HepG2 (cell line): ENCODE data around the gene BET1L. TPM values are rescaled to one million over a fixed set of nuclear protein-coding genes. Genes with fewer than 3 reads are reported as not detected.

ENCODE experiments used
- ATAC-seq: fragments of 200-7000 bp; cut with Tn5 transposase; 3 replicates; pipeline ENCODE4 v1.9.1; 2020; ENCODE audit warnings: mild to moderate bottlenecking, moderate library complexity
- BruUV-seq: library from RNA; stranded (reverse); fragments of 400-500 nt; replicated peaks from 2 replicates; lab custom pipeline; 2021; lab: Mats Ljungman, UMichigan
- CTCF ChIA-PET: fragments of 300-600 bp; formaldehyde crosslinking; extraction: SDS; loops from one replicate; lab custom pipeline; 2021; ENCODE audit warnings: low total read pairs, inconsistent platforms, low intra/inter-chr PET ratio; lab: Yijun Ruan, JAX
- POLR2A ChIA-PET: fragments of 350-600 bp; sonication (Branson Sonifier 250); formaldehyde crosslinking; loops from one replicate; lab custom pipeline; 2020; ENCODE audit warnings: antibody characterized with exemption, inconsistent platforms; lab: Yijun Ruan, JAX
- DNase-seq: peaks from one replicate; pipeline ENCODE4 v3.0.0-alpha.2; 2015; ENCODE audit warnings: low spot score
- FAIRE-seq: peaks from 3 replicates; lab custom pipeline; 2011; peaks lifted over from hg19 to GRCh38; lab: Jason Lieb, UNC
- H2AFZ ChIP-seq: one replicate; pipeline ENCODE4 v1.6.1; 2011; ENCODE audit warnings: low read length, inconsistent platforms
- H3K27ac ChIP-seq: fragments of 300-600 bp; 3 replicates; pipeline ENCODE4 v1.8.0; 2011; ENCODE audit warnings: mixed run types, mild to moderate bottlenecking, mixed read lengths, low read length, inconsistent platforms; ENCODE audit not compliant: insufficient read depth; ENCODE audit errors: extremely low read length
- H3K27me3 ChIP-seq, 2 experiments: fragments of 200-600 bp in 1 of 2; 2 replicates in 1 of 2; 3 replicates in 1 of 2; pipeline versions ENCODE4 v1.6.0 to v1.8.0; 2011; ENCODE audit warnings: low read length in 2 of 2, mild to moderate bottlenecking in 2 of 2, moderate library complexity in 2 of 2, inconsistent platforms in 1 of 2; ENCODE audit not compliant: insufficient read depth in 2 of 2, control insufficient read depth in 1 of 2
- H3K36me3 ChIP-seq, 2 experiments: fragments of 200-600 bp in 1 of 2; replicated peaks in 1 of 2; 2 replicates in 1 of 2; 3 replicates in 1 of 2; pipeline versions ENCODE4 v1.5.1 to v1.8.0; 2011; ENCODE audit warnings: low read length in 2 of 2, inconsistent platforms in 1 of 2; ENCODE audit not compliant: insufficient read depth in 2 of 2, control insufficient read depth in 1 of 2
- H3K4me1 ChIP-seq: 2 replicates; pipeline ENCODE4 v1.5.1; 2012; ENCODE audit warnings: low read length, inconsistent platforms; ENCODE audit not compliant: insufficient read depth
- H3K4me2 ChIP-seq: 2 replicates; pipeline ENCODE4 v1.6.0; 2011; ENCODE audit warnings: low read depth, low read length, inconsistent platforms
- H3K4me3 ChIP-seq, 3 experiments: fragments of 200-600 bp in 1 of 3; sonication (generic), shearing (Covaris generic) in 1 of 3; replicated peaks in 1 of 3; 2 replicates each; pipeline ENCODE4 v1.5.1; 2011 to 2016; ENCODE audit warnings: low read length in 3 of 3, inconsistent platforms in 2 of 3, low read depth in 2 of 3, mild to moderate bottlenecking in 2 of 3, control low read depth in 1 of 3, mixed read lengths in 1 of 3; ENCODE audit not compliant: insufficient read depth in 1 of 3
- H3K79me2 ChIP-seq: one replicate; pipeline ENCODE4 v1.6.1; 2011; ENCODE audit warnings: low read length, inconsistent platforms; ENCODE audit not compliant: insufficient read depth
- H3K9ac ChIP-seq: 2 replicates; pipeline ENCODE4 v1.6.0; 2011; ENCODE audit warnings: mild to moderate bottlenecking, low read depth, low read length, inconsistent platforms; ENCODE audit not compliant: insufficient read depth
- H3K9me3 ChIP-seq: 2 replicates; pipeline ENCODE4 v1.5.1; 2012; ENCODE audit warnings: mild to moderate bottlenecking, low read length
- H4K20me1 ChIP-seq: 2 replicates; pipeline ENCODE4 v1.6.0; 2011; ENCODE audit warnings: inconsistent platforms, mild to moderate bottlenecking, low read length, moderate library complexity; ENCODE audit not compliant: insufficient read depth
- MIER3 ChIP-seq: IDR thresholded peaks from 2 replicates; pipeline ENCODE4 v1.6.1; 2016; ENCODE audit warnings: missing compliant biosample characterization, borderline replicate concordance
- TBP ChIP-seq: sonication (generic); formaldehyde crosslinking; IDR thresholded peaks from 2 replicates; pipeline ENCODE4 v1.5.0; 2020; ENCODE audit warnings: missing genetic modification reagents
- TBX3 ChIP-seq: fragments of 450-650 bp; IDR thresholded peaks from 2 replicates; pipeline ENCODE4 v1.6.1; 2017; ENCODE audit warnings: antibody characterized with exemption, mild to moderate bottlenecking, inconsistent platforms, borderline replicate concordance
- TCF12 ChIP-seq, 2 experiments: fragments of 450-650 bp in 1 of 2; sonication (generic) in 1 of 2; formaldehyde crosslinking in 1 of 2; IDR thresholded peaks; 2 replicates each; pipeline versions ENCODE4 v1.6.1 to v1.8.0; 2017 to 2022; ENCODE audit warnings: antibody characterized with exemption in 1 of 2, mild to moderate bottlenecking in 1 of 2, missing genetic modification reagents in 1 of 2, moderate library complexity in 1 of 2
- TRAFD1 ChIP-seq: sonication (generic); formaldehyde crosslinking; IDR thresholded peaks from 2 replicates; pipeline ENCODE4 v1.5.1; 2020; ENCODE audit warnings: missing genetic modification reagents, mild to moderate bottlenecking, borderline replicate concordance
- ZBTB4 ChIP-seq: sonication (generic); formaldehyde crosslinking; IDR thresholded peaks from 2 replicates; pipeline ENCODE4 v1.4.0; 2020; ENCODE audit warnings: missing genetic modification reagents, mild to moderate bottlenecking, borderline replicate concordance
- ZNF558 ChIP-seq: sonication (generic); formaldehyde crosslinking; IDR thresholded peaks from 2 replicates; pipeline ENCODE4 v1.9.0; 2022; ENCODE audit warnings: mild to moderate bottlenecking, missing genetic modification reagents, borderline replicate concordance
- ZNF605 ChIP-seq: sonication (generic); formaldehyde crosslinking; IDR thresholded peaks from 2 replicates; pipeline ENCODE4 v1.8.0; 2022; ENCODE audit warnings: mild to moderate bottlenecking, missing genetic modification reagents
- ZNF629 ChIP-seq: sonication (generic); formaldehyde crosslinking; conservative IDR thresholded peaks from 2 replicates; pipeline ENCODE4 v1.5.0; 2020; ENCODE audit warnings: missing genetic modification reagents
- ZNF790 ChIP-seq: sonication (generic); formaldehyde crosslinking; IDR thresholded peaks from 2 replicates; pipeline ENCODE4 v1.8.0; 2022; ENCODE audit warnings: missing genetic modification reagents, mild to moderate bottlenecking, borderline replicate concordance
- ZNF878 ChIP-seq: sonication (generic); formaldehyde crosslinking; IDR thresholded peaks from 2 replicates; pipeline ENCODE4 v1.8.1; 2023; ENCODE audit warnings: mild to moderate bottlenecking, missing genetic modification reagents, moderate library complexity
- WGBS: methylation state at CpG from one replicate; pipeline ENCODE4 v1.1.6; 2017; ENCODE audit warnings: low lambda C conversion rate; 5-methylcytosine and 5-hydroxymethylcytosine counted together
- in situ Hi-C: cut with HindIII; loops from 2 replicates; pipeline ENCODE4 v1.10.0; 2017; ENCODE audit warnings: low pct_unique_long_range_greater_than_20kb; ENCODE audit not compliant: extremely low pct_ligation_motif_present
- intact Hi-C: fragments of 100-400 bp; cut with micrococcal nuclease; formaldehyde crosslinking; loops from one replicate; pipeline ENCODE4 v1.10.0; 2022; ENCODE audit not compliant: unreplicated experiment
- polyA plus RNA-seq, 8 experiments: library from polyadenylated mRNA; depleted of rRNA in 3 of 8; stranded (reverse) in 7 of 8; unstranded in 1 of 8; fragments of >200 nt; fragmentation: Illumina TruSeq in 4 of 8; extraction: Trizol in 4 of 8; gene quantifications; 2 replicates each; pipeline versions ENCODE4 v1.2.1 to v1.2.3, GENCODE V29; 2011 to 2016; ENCODE audit warnings: low read depth in 4 of 8, missing spikeins in 1 of 8, mixed read lengths in 1 of 8; ENCODE audit not compliant: insufficient read depth in 1 of 8
- total RNA-seq, 5 experiments: library from RNA; depleted of rRNA; stranded (reverse); fragments of >200 nt; fragmentation: Illumina TruSeq; extraction: Trizol; gene quantifications; 2 replicates each; pipeline ENCODE4 v1.2.3, GENCODE V29; 2016; ENCODE audit warnings: low read depth in 1 of 5

The BET1L gene
- total and polyA plus RNA-seq, 2 of the 13 experiments (the other 11 are each of a cell fraction or from before 2014, with no cell fraction given) = 26.2 to 59.6 TPM

DNA sequence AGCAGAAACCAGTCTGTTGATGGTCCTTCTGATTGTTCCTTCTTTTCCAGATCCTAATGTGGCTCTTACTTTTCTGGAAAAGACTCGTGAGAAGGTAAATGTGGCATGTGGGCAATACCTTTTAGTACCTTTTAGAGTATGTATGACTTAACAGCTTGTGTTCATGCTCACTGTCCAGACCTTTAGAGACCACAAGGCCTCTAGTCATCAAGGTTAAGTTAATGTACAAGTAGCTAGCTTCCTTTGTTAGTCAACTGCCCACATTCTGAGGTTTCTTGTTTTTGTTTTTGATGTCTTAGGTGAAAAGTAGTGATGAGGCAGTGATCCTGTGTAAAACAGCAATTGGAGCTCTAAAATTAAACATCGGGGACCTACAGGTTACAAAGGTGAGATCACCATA, 37.2 kb upstream of the BET1L start:
- Histone ChIP-seq H3K79me2 (no peaks in the 10 kb centered on the region), H3K9me3 (no peaks in the 10 kb centered on the region), H3K27ac (no peak overlapping the region), H2AFZ (no peak overlapping the region), H3K4me3 (no peak overlapping the region), H3K4me1 (no peaks in the 10 kb centered on the region), H3K36me3 (peaks cover 17 to 67% of the 10 kb centered on the region in 2 experiments; a peak in 4 of 5 replicates), H3K9ac (no peak overlapping the region), H4K20me1 (no peaks in the 10 kb centered on the region), H3K4me2 (no peak overlapping the region), H3K27me3 (no peaks in the 10 kb centered on the region)
- no peak for FAIRE-seq
- intact Hi-C loops (no loop called here), in situ Hi-C loops (no loop called here)
- no TSS peak for BruUV-seq
- no peak for DNase-seq
- no peak for ATAC-seq
- 98% methylated on average over 2 of the region's 2 CpGs for WGBS
- ChIA-PET CTCF (no interaction called here), POLR2A (no interaction called here)
- TF ChIP-seq MIER3 (CRISPR knock-in tag) (no peak), ZNF878 (CRISPR knock-in tag) (no peak), TRAFD1 (CRISPR knock-in tag) (no peak), TCF12 (IDR thresholded peaks at IDR 0.05) (no peak), TCF12 (CRISPR knock-in tag; IDR thresholded peaks at IDR 0.05) (no peak), TBX3 (no peak), TBP (no peak)

GRCh38 chr11:241634-242033, 34.4 kb upstream of the BET1L start:
- FAIRE-seq (no peak), ATAC-seq (no peak), DNase-seq (no peak)
- H3K4me3 ChIP-seq = no peak overlapping the region
- WGBS = 97% methylated on average over 5 of the region's 5 CpGs
- H3K9me3 ChIP-seq = no peaks in the 10 kb centered on the region
- H3K4me1 ChIP-seq = peaks cover 15% of the 10 kb centered on the region
- H2AFZ ChIP-seq = no peak overlapping the region
- no TSS peak for BruUV-seq
- H4K20me1 ChIP-seq = no peaks in the 10 kb centered on the region
- POLR2A ChIA-PET = no interaction called here
- no peak overlapping the region for H3K27ac ChIP-seq
- H3K36me3 ChIP-seq = peaks cover 9 to 52% of the 10 kb centered on the region in 2 experiments; a peak in 4 of 5 replicates
- CTCF ChIA-PET = no interaction called here
- no peak overlapping the region for H3K4me2 ChIP-seq
- H3K9ac ChIP-seq = no peak overlapping the region
- no peaks in the 10 kb centered on the region; a peak in 1 of 5 replicates for H3K27me3 ChIP-seq
- in situ Hi-C loops (no loop called here), intact Hi-C loops (no loop called here)
- peaks cover 23% of the 10 kb centered on the region for H3K79me2 ChIP-seq
- TF ChIP-seq ZNF605 (CRISPR knock-in tag) (no peak), ZBTB4 (CRISPR knock-in tag) (no peak), ZNF629 (no peak), ZNF558 (CRISPR knock-in tag) (no peak), ZNF790 (CRISPR knock-in tag) (no peak)
